ENCODE results near the gene ELMO1. TPM values are rescaled to one million over a fixed set of nuclear protein-coding genes. Genes with fewer than 3 reads are reported as not detected.

The ELMO1 gene
- total RNA-seq, 1 donor from 2014 or later: 43.4 TPM

DNA sequence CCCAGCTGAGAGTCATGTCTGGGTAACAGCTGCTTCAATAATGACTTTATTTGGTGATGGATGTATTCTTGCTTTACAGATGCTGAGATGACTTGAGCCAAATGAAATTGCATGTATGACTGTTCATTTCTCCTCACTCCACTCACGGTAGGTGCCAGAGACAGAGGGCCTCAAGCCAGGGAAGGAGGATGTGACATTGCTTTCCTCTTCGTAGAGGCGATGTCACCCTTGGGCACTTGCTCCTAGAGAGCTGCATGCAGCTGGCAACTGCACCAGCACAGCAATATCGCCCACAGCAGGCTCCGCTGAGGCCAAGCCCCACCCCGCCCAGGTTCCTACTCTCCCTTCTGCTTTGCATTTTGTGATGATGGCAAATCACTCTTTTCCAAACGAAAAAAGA is 607.8 kb downstream of the ELMO1 start:
- DNase-seq (ENCODE audit: low spot score): no peak

DNA sequence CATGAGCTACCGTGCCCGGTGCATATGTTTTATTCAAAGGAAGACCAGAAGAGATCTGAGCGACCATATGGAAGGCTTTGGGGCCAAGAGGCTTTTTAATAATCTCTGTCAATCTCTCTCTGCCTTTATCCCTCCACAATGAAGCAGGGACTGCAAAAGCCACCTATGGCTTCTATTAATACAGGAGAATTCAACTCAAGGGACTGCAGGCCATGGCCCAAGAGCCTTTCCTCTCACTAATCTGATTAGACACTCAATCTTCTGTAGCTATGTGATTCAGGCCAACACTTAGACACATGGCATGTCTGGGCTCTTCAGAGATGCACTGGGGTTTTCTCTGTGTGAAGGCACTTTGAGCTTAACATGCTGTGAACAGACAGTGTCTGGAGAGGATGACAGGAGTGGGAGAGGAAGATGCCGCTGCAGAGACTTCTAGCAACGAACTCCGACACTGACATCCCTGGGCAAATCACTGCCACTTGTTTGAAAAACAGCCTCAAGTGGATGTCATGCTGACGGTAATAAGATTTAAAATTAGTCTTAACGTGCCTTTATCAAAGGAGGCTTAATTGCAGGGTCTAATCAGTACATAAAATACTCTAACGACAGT is 609.9 kb downstream of the ELMO1 start:
- DNase-seq (ENCODE audit: low spot score): no peak

DNA sequence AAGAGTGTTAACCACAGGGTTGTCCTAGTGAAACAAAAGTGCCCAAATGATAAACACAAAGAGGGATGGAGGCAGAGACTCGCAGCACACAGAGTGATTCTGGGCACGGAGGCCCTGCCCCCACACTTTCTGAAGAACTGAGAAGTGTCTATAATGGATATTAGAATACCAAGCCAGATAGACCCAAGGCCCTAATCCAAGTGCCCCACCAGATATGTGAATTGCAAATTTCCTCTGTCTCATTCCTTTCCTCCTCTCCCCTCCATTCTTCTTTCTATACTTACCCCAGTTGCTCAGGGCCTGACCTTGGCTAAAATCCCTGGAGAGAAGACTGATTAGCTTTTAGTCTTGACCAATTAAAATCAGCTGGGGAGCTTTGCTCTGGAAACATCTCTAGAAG is 617.6 kb downstream of the ELMO1 start:
- no peak for DNase-seq (ENCODE audit: low spot score)

DNA sequence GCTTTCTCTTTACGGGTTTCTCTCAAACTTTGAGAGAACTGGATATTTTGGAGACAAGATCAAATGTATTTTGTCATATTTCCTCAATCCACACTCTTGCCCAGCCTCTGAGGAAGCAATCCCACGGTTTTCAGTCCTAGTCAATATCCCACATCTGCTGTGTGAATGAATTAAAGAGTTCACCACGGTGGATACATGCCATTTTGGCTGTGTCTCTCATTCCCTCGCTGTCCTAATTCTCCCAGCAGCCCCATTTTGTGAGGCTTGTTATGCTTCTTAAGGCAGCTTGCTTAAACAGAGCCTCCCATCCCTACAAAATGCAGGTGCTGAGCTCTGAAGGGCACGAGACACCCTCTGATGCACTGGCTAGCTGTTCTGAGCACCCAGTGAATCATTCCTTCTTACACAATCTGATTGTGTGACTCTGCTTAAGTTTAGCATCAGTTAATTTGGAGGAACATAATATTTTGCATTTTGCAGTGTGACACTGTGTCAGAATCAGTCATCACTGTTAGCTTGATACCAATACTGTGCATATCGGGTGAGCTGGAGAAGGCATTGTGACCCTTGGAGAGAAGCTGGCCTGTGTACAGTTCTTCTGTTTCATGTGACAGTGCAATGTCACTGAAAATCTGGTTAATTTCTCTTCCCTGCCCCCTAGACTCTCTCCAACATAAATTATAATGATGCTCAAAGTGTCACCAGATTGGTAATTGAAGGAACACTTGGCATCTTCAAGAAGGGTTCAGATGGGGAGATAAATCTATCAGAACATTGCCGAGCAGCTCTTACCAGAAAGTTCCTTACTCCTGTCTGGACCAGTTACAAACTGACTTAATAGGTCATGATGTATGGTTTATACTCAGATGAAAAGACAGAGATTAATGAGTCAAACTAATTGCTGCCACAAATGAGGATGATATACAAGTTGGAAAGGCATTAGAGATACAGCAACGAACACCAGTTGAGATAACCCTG is 620.6 kb downstream of the ELMO1 start:
- no peak for DNase-seq (ENCODE audit: low spot score)

DNA sequence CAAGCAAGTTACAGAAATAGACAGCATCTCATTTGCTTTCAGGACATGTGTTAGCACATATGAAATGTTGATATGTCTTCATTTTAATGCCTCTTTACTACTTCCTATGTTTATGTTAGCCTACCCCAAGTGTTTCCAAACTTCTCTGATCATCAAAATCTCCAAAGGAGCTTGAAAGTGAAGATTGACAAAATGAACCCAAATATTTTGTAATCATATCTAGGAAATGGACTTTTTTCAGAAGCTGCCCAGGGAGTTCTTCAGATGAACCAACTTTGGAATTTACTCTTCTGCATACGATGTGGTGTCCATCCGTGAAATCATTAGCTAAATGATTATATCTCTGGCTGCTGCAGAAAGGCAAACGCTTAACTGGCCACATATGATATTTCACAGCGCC is 623.2 kb downstream of the ELMO1 start:
- DNase-seq (ENCODE audit: low spot score): no peak

DNA sequence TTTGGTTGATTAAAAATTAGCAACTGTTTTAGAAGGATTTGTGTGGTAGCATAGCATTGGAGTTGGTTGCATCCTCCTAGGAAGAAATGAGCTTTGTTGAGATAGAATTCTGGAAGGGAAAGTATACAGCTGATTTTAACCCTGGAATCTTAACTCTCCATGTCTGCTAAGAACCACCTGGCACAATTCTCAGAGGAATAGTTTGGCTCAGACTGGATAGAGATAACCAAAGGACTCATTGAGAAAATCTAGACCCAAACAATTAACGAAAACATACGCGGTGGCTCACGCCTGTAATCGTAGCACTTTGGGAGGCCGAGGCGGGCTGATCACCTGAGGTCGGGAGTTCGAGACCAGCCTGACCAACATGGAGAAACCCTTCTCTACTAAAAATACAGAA is 625.3 kb downstream of the ELMO1 start:
- no peak for DNase-seq (ENCODE audit: low spot score)

DNA sequence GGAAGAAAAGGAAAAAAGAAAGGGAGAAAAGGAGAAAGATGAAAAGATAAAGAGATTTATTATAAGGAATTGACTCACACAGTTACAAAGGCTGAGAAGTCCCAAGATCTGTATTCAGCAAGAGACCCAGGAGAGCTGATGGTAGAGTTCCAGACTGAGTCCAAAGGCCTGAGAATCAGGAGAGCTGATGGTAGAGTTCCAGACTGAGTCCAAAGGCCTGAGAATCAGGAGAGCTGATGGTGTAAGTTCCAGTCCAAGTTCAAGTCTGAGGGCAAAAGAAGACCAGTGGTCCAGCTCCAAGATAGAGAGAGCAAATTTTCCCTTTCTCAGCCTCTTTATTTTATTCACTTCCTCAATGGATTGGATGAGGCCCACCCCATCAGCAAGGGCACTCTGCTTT is 627.0 kb downstream of the ELMO1 start:
- DNase-seq (ENCODE audit: low spot score): no peak

DNA sequence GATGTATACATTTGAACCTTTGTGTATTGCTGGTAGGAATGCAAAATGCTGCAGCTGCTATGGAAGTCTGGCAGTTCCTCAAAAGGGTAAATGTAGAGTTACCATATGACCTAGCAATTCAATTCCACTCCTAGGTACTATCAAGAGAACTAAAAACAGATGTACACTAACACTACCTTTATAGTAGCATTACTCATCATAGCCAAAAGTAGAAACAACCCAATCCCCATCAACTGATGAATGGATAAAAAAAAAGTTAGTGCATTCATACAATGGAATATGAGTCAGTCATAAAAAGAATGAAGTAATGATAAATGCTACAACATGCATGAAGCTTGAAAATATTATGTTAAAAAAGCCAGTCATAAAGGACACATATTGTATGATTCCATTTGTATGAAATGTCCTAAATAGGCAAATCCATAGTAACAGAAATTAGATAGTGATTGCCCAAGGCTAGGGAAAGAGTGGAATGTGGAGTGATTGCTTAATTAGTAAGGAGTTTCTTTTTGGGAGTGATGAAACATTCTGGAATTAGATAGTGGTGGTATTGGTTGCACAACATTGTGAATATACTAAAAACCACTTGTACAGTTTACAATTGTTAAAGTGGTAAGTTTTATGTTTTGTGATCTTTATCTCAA is 628.0 kb downstream of the ELMO1 start:
- no peak for DNase-seq (ENCODE audit: low spot score)

DNA sequence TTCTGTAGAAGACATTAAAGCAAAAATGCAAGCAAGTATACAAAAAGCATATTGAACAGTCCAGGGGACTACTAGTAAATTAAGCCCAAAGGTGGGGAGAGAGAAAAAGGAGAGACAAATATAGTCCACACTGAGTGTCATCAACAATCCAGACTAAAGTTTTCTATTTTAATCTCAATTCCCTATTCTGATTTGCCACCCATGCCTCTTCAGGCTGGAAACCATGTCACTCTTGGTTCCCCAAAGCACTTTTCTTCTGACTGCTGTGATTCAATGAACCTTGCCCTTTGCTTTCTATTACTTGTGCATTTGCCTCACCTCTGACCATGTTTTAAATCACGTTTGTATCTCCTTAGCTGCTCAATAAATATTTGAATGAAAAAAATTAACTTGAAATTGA is 629.0 kb downstream of the ELMO1 start:
- DNase-seq (ENCODE audit: low spot score): no peak

DNA sequence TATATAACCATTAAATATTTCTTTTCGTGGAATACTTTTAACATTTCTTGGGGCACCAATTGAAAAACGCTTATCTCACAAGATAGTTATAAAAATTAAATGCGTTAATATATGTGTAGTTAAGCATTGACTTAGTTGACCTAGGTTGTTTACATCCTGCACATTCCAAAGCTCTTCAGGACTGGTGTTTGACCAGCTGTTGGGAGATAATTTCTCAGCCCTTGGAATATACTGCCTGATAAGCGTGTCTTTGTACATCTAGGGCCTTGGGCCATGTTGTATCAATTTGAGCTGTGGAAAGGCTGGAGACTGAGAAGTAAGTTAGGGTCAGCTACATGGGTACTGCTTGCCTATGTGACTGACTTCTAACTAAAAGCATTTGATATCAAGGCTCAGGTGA is 634.4 kb downstream of the ELMO1 start:
- DNase-seq (ENCODE audit: low spot score): no peak

DNA sequence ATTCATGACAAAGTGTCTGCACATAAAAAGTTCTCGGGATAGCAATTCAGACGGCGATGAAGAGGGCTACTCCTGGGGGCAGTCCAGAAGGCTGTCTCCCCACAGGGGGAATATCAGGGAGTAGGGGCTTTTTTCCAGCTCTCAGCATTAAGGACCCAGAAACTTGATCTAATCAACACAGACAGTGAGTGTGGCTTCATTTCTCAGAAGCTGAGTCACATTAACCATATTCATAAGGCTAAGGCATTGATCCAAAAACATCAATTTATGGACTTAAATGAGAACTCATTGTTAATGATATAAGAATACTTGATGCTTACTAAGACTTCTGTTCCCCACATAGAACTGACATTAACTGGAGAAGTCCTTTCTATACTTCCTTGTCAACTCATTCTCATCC is 636.9 kb downstream of the ELMO1 start:
- DNase-seq (ENCODE audit: low spot score): no peak

DNA sequence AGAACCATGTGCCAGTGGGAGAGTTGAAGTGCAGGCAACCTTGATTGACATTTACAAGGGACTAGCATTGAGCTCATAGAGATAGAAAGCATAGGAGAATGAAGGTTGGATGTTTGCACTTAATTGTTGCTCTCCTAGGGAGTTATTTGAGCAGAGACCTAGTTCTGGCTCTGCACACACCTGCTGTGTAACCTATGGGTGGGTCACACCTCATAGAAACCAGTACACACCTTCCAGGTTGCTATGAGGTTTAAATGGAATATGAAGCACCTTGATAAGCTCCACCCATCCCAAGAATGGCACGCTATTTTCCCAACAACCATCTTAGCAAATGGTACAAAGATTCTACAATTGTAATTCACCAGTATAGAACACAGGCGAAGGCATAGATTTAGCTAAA is 638.2 kb downstream of the ELMO1 start:
- no peak for DNase-seq (ENCODE audit: low spot score)

DNA sequence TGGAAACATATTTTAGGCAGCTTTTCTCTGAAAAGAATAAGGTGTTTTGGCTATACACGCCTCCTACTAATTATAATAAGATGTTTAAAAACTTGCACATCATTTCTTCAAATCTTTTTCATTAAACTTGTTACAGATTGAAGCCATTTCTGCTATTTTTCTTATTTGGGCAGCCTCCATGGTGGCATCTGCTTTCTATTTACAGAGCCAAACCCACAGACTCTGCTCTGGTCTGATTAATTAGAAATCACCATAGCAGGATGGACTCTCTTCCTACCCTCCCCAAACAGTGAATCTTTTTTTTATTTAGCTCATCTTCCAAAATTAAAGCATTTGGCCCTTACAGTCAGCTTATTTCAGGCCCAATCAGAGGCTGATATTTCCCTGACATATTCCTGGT is 638.6 kb downstream of the ELMO1 start:
- no peak for DNase-seq (ENCODE audit: low spot score)

DNA sequence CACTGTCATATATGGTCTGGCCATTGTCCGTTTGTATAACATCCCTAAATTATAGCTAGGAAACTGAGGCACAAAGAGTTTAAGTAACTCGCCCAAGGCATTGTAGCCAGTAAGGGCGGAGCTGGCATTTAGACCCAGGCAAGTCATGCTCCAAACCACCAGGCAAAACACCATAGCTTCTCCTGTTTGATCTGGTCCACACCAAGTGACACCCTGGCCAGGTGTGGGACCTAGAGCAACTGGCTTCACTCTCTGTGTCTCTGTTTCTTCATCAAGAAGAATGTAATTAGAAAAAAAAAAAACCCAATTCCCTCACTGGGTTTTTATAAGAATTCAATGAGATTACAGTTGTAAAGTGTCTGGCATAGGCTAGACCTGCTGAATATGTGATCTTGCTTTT is 639.2 kb downstream of the ELMO1 start:
- DNase-seq (ENCODE audit: low spot score): no peak

DNA sequence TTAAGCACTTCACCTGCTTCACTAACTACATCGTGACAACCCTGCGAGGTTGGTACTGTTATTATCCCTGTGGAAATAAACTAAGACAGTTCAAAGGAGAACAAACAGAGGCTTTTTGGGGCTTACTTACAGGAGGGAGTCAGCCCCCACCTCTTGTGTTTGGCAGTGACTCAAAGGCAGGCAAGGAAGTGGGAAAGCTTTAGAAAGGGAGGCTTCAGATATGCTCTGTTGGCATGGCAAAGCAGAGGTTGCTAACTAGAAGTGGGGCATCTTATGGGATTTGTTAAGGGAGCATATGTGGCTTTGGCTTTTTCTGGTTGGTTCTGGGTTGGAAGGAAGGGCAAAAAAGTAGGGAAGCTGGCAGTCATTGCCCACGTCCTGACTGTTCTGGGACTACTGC is 639.6 kb downstream of the ELMO1 start:
- no peak for DNase-seq (ENCODE audit: low spot score)

DNA sequence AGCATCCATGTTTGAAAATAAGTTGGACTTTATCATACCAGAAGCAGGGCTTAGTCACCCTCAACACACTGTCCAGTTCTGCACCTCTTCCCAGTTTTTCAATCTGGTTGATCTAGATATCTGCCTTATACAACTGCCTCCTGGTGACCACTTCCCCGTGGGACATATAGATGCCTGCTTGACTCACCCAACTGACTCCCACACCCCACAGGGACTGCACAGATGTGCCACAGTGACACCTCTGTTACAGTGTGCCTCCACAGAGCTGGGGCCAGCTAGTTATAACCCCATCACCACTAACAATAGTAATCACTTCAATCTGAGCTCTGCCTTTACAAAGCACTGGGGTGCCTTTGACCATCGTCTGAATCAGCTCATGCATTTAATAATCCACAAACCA is 641.8 kb downstream of the ELMO1 start:
- DNase-seq (ENCODE audit: low spot score): no peak

Other genes starting within 250 kb of the ELMO1 start
- 1.9 TPM for gene GPR141, start 234.9 kb upstream of the ELMO1 start, total RNA-seq

Data from mucosa of gallbladder (tissue), 1 donor.